GM12878 (cell line): ENCODE data around the gene CMSS1. TPM values are rescaled to one million over a fixed set of nuclear protein-coding genes. Genes with fewer than 3 reads are reported as not detected.

Experiments
- ATAC-seq: fragments of 200-7000 bp; cut with Tn5 transposase; 3 replicates; pipeline ENCODE4 v1.9.1; 2020; ENCODE audit warnings: mild to moderate bottlenecking, moderate library complexity
- BruUV-seq: library from RNA; stranded (reverse); fragments of 400-500 nt; replicated peaks from 2 replicates; lab custom pipeline; 2021; lab: Mats Ljungman, UMichigan
- CTCF ChIA-PET: fragments of 300-600 bp; sonication (Branson Sonifier 250); formaldehyde crosslinking; extraction: SDS; loops from one replicate; lab custom pipeline; 2021; ENCODE audit warnings: inconsistent platforms; lab: Yijun Ruan, JAX
- POLR2A ChIA-PET: fragments of 350-600 bp; formaldehyde crosslinking; extraction: SDS; loops from one replicate; lab custom pipeline; 2021; ENCODE audit warnings: inconsistent platforms; lab: Charles Lee
- RAD21 ChIA-PET: fragments of 300-600 bp; sonication (Branson Sonifier 250); formaldehyde crosslinking; loops from one replicate; lab custom pipeline; 2023; ENCODE audit warnings: antibody characterized with exemption; ENCODE audit not compliant: unreplicated experiment; lab: Charles Lee
- SMC1A ChIA-PET: fragments of 300-600 bp; sonication (Branson Sonifier 250); formaldehyde crosslinking; loops from one replicate; lab custom pipeline; 2023; ENCODE audit not compliant: unreplicated experiment, uncharacterized antibody; lab: Charles Lee
- DNase-seq: peaks from one replicate; pipeline ENCODE4 v3.0.0-alpha.2; 2011; ENCODE audit warnings: low read depth, low spot score
- FAIRE-seq: peaks from 3 replicates; lab custom pipeline; 2011; peaks lifted over from hg19 to GRCh38; lab: Jason Lieb, UNC
- H2AFZ ChIP-seq: 2 replicates; pipeline ENCODE4 v1.6.0; 2011; ENCODE audit warnings: low read depth, low read length, control low read depth; ENCODE audit not compliant: control insufficient read depth
- H3K27ac ChIP-seq: 2 replicates; pipeline ENCODE4 v1.5.1; 2011; ENCODE audit warnings: control low read depth; ENCODE audit not compliant: control insufficient read depth, insufficient read depth
- H3K27me3 ChIP-seq, 2 experiments: replicated peaks in 1 of 2; 2 replicates each; pipeline versions ENCODE4 v1.6.0 to v1.6.1; 2011; ENCODE audit warnings: low read length in 1 of 2; ENCODE audit not compliant: control insufficient read depth in 2 of 2, insufficient read depth in 2 of 2
- H3K36me3 ChIP-seq, 2 experiments: 2 replicates each; pipeline ENCODE4 v1.5.1; 2011; ENCODE audit warnings: low read length in 1 of 2; ENCODE audit not compliant: control insufficient read depth in 2 of 2, insufficient read depth in 2 of 2
- H3K4me1 ChIP-seq: 2 replicates; pipeline ENCODE4 v1.6.1; 2011; ENCODE audit warnings: mild to moderate bottlenecking, low read length, moderate library complexity, mixed read lengths; ENCODE audit not compliant: control insufficient read depth, insufficient read depth
- H3K4me2 ChIP-seq: 2 replicates; pipeline ENCODE4 v1.6.0; 2011; ENCODE audit warnings: control low read depth; ENCODE audit not compliant: control insufficient read depth, insufficient read depth
- H3K4me3 ChIP-seq: fragments of 200-600 bp; sonication (generic); 2 replicates; pipeline ENCODE4 v1.5.1; 2016
- H3K79me2 ChIP-seq: 2 replicates; pipeline ENCODE4 v1.6.0; 2011; ENCODE audit warnings: low read length; ENCODE audit not compliant: control insufficient read depth, insufficient read depth
- H3K9ac ChIP-seq: 2 replicates; pipeline ENCODE4 v1.8.0; 2011; ENCODE audit warnings: low read length, control low read depth, mixed read lengths; ENCODE audit not compliant: control insufficient read depth, insufficient read depth
- H3K9me3 ChIP-seq: replicated peaks from 3 replicates; pipeline ENCODE4 v1.5.1; 2011; ENCODE audit warnings: mild to moderate bottlenecking, low read length; ENCODE audit not compliant: control insufficient read depth, insufficient read depth
- H4K20me1 ChIP-seq: 2 replicates; pipeline ENCODE4 v1.6.0; 2011; ENCODE audit not compliant: control insufficient read depth, insufficient read depth
- ATF7 ChIP-seq: fragments of 450-650 bp; IDR thresholded peaks from 2 replicates; pipeline ENCODE4 v1.6.1; 2016; ENCODE audit warnings: low read depth, mild to moderate bottlenecking
- CBX3 ChIP-seq: fragments of 200-600 bp; sonication (generic); IDR thresholded peaks from 2 replicates; pipeline ENCODE4 v1.6.1; 2016; ENCODE audit warnings: low read depth, borderline replicate concordance
- CREB1 ChIP-seq: IDR thresholded peaks from 2 replicates; pipeline ENCODE4 v1.6.1; 2012; ENCODE audit warnings: low read depth, mild to moderate bottlenecking, inconsistent platforms
- CREM ChIP-seq: IDR thresholded peaks from 2 replicates; pipeline ENCODE4 v1.6.1; 2014; ENCODE audit warnings: antibody characterized with exemption, low read depth
- E2F4 ChIP-seq: IDR thresholded peaks from 2 replicates; pipeline ENCODE4 v1.6.1; 2012; ENCODE audit warnings: low read depth, low read length, improper control_type of control experiment
- FOXK2 ChIP-seq: fragments of 450-650 bp; IDR thresholded peaks from 2 replicates; pipeline ENCODE4 v1.6.1; 2017; ENCODE audit warnings: mild to moderate bottlenecking, moderate library complexity
- KLF5 ChIP-seq: fragments of 450-650 bp; IDR thresholded peaks from 2 replicates; pipeline ENCODE4 v1.6.1; 2014; ENCODE audit warnings: mild to moderate bottlenecking; ENCODE audit not compliant: partially characterized antibody
- RUNX3 ChIP-seq: IDR thresholded peaks from 2 replicates; pipeline ENCODE4 v1.6.1; 2012; ENCODE audit warnings: low read length, inconsistent platforms
- TARDBP ChIP-seq: IDR thresholded peaks from 2 replicates; pipeline ENCODE4 v1.6.1; 2016; ENCODE audit warnings: borderline replicate concordance
- YY1 ChIP-seq: IDR thresholded peaks from 2 replicates; pipeline ENCODE4 v1.6.1; 2011; ENCODE audit warnings: low read depth, mild to moderate bottlenecking, low read length
- ZNF24 ChIP-seq: fragments of 450-650 bp; IDR thresholded peaks from 2 replicates; pipeline ENCODE4 v1.6.1; 2017; ENCODE audit warnings: antibody characterized with exemption, mild to moderate bottlenecking
- ZNF274 ChIP-seq: IDR thresholded peaks from one replicate; pipeline ENCODE4 v1.8.0; 2011; ENCODE audit not compliant: insufficient read length, insufficient read depth
- WGBS: methylation state at CpG from one replicate; pipeline ENCODE4 v1.1.6; 2016; ENCODE audit warnings: low lambda C conversion rate; ENCODE audit not compliant: insufficient replicate concordance, insufficient coverage; ENCODE audit errors: missing lambda C conversion rate; 5-methylcytosine and 5-hydroxymethylcytosine counted together
- in situ Hi-C: fragments of 300-500 bp; cut with MboI; formaldehyde crosslinking; loops from 9 replicates; pipeline ENCODE4 v1.14.3; 2018; ENCODE audit warnings: mixed read lengths
- intact Hi-C: fragments of 100-400 bp; cut with micrococcal nuclease; formaldehyde crosslinking; loops from one replicate; pipeline ENCODE4 v1.14.2; 2022; ENCODE audit not compliant: unreplicated experiment
- polyA plus RNA-seq, 11 experiments: library from polyadenylated mRNA; depleted of rRNA in 4 of 11; unstranded in 6 of 11; stranded (reverse) in 5 of 11; fragments of >200 nt; fragmentation: Nextera tagmentation in 4 of 11; fragmentation: Illumina TruSeq in 1 of 11; extraction: Ambion mirVana in 4 of 11; extraction: Trizol in 1 of 11; gene quantifications; 1 replicate in 1 of 11; 2 replicates in 10 of 11; pipeline versions ENCODE4 v1.2.1 to v1.2.3, GENCODE V29; 2011 to 2016; ENCODE audit warnings: inconsistent platforms in 2 of 11, missing spikeins in 2 of 11, low read depth in 1 of 11
- total RNA-seq, 4 experiments: library from RNA; depleted of rRNA in 3 of 4; stranded (reverse); fragments of >200 nt in 3 of 4; fragmentation: Illumina TruSeq in 1 of 4; extraction: Trizol in 1 of 4; gene quantifications; 2 replicates each; pipeline versions ENCODE4 v1.2.1 to v1.2.3, GENCODE V29; 2013 to 2021
- TF ChIP-seq, protein P1 (sequence below): IDR thresholded peaks from 2 replicates; pipeline ENCODE4 v1.6.1; 2011; ENCODE audit warnings: borderline replicate concordance, low read depth, mild to moderate bottlenecking, moderate library complexity, low read length; ENCODE audit not compliant: insufficient read depth, poor library complexity, severe bottlenecking

The CMSS1 gene
- total and polyA plus RNA-seq, 10 of the 15 experiments (the other 5 are each of a cell fraction or from before 2014, with no cell fraction given), result 31.0 to 118 (median 70.1) TPM

DNA sequence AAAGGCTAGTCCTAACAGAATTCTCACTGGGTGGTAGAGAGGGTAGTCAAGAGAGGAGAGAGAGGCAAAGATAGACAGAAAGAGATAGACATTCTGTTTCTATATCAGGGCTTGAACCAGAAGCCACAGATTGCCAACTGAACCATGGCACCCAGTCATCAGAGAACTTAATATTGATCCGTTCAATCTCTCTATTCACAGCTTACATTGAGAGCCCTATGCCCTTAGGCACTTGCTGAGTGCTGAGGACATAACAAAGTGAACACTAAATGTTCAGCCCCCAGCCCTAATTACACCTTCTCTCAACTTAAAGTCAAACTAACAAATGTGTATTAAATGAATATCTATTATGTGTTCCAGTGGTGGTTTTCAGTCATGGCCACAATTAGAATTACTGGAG, 172.5 kb downstream of the CMSS1 start:
- BruUV-seq, result no TSS peak
- FAIRE-seq (no peak), DNase-seq (no peak), ATAC-seq (no peak)
- no peaks in the 10 kb centered on the region for H3K4me1 ChIP-seq
- POLR2A ChIA-PET, result no interaction called here
- no peaks in the 10 kb centered on the region for H3K36me3 ChIP-seq
- H3K79me2 ChIP-seq, result no peaks in the 10 kb centered on the region
- intact Hi-C loops (no loop called here), in situ Hi-C loops (no loop called here)
- TF ChIP-seq CBX3, result no peak
- TF ChIP-seq ATF7, result no peak
- TF ChIP-seq CREB1, result no peak
- peaks cover 2% of the 10 kb centered on the region; the same call in 1 of the 3 replicates for H3K9me3 ChIP-seq
- no peak overlapping the region for H3K27ac ChIP-seq
- H4K20me1 ChIP-seq, result no peaks in the 10 kb centered on the region
- H2AFZ ChIP-seq, result no peak overlapping the region
- CTCF ChIA-PET, result no interaction called here
- H3K4me2 ChIP-seq, result no peak overlapping the region
- no peak overlapping the region for H3K9ac ChIP-seq
- WGBS, result 53% methylated on average over 1 of the region's 1 CpG
- RAD21 ChIA-PET, result no interaction called here
- H3K4me3 ChIP-seq, result no peak overlapping the region
- no peaks in the 10 kb centered on the region for H3K27me3 ChIP-seq
- SMC1A ChIA-PET, result no interaction called here

DNA sequence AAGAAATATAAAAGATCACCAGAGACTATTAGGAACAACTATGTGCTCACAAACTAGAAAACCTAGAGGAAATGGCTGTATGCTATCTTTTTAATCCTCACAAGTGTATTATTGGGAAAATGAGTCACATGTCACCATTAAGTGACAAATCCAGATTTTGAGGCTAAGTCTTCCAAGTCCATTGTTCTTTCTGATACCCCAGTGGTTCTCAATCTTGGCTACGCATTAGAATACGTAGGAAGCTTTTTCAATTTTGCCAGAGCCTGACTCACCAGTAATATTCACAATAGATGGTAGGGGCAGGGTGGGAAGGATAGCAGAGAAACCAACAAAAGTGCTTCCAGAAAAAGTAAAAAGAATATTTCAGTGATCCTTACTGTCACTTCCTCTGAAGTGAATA, 179.6 kb downstream of the CMSS1 start:
- intact Hi-C loops, result no loop called here

More for the DNA sequence above, 179.6 kb downstream of the CMSS1 start:
- H3K27me3 ChIP-seq, result no peaks in the 10 kb centered on the region
- TF ChIP-seq E2F4, result no peak
- TF ChIP-seq KLF5, result no peak
- no peak for TF ChIP-seq ZNF274
- TF ChIP-seq FOXK2, result no peak
- no peak for TF ChIP-seq YY1
- TF ChIP-seq TARDBP, result no peak
- no peak for TF ChIP-seq RUNX3
- no peak for TF ChIP-seq ZNF24
- TF ChIP-seq CREB1, result no peak
- TF ChIP-seq, protein P1, sequence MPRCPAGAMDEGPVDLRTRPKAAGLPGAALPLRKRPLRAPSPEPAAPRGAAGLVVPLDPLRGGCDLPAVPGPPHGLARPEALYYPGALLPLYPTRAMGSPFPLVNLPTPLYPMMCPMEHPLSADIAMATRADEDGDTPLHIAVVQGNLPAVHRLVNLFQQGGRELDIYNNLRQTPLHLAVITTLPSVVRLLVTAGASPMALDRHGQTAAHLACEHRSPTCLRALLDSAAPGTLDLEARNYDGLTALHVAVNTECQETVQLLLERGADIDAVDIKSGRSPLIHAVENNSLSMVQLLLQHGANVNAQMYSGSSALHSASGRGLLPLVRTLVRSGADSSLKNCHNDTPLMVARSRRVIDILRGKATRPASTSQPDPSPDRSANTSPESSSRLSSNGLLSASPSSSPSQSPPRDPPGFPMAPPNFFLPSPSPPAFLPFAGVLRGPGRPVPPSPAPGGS, result no peak
- TF ChIP-seq CREM, result no peak
- ATAC-seq (no peak), FAIRE-seq (no peak), DNase-seq (no peak)
- H3K4me2 ChIP-seq, result no peak overlapping the region
- no peaks in the 10 kb centered on the region for H3K79me2 ChIP-seq
- BruUV-seq, result no TSS peak
- in situ Hi-C loops, result no loop called here
- RAD21 ChIA-PET, result no interaction called here
- POLR2A ChIA-PET, result no interaction called here
- H3K4me1 ChIP-seq, result no peaks in the 10 kb centered on the region
- no peak overlapping the region for H2AFZ ChIP-seq
- H3K4me3 ChIP-seq, result no peak overlapping the region
- H3K9me3 ChIP-seq, result peaks cover 7% of the 10 kb centered on the region; the same call in 2 of the 3 replicates
- no peak overlapping the region for H3K27ac ChIP-seq
- SMC1A ChIA-PET, result interaction anchor here (1.0 kb wide), 1 partner anchor 15 kb away, joined by 3 read pairs; no protein-coding TSS in a partner anchor
- no peak overlapping the region for H3K9ac ChIP-seq
- 100% methylated on average over 2 of the region's 2 CpGs for WGBS
- no peaks in the 10 kb centered on the region for H3K36me3 ChIP-seq
- no peaks in the 10 kb centered on the region for H4K20me1 ChIP-seq
- CTCF ChIA-PET, result interaction anchor here (1.0 kb wide), 1 partner anchor 34 kb away, joined by 3 read pairs; no protein-coding TSS in a partner anchor
